K562 (cell line): ENCODE results near the gene SLIT1. TPM values are rescaled to one million over a fixed set of nuclear protein-coding genes. Genes with fewer than 3 reads are reported as not detected.
"Not testable (repeated sequence)": the region's sequence is repeated elsewhere in the genome, so short reads cannot be mapped to it uniquely, and the experiment has no call there.

Experiments used
- ATAC-seq: fragments of 200-7000 bp; cut with Tn5 transposase; 3 replicates; pipeline ENCODE4 v1.9.1; 2020; ENCODE audit warnings: moderate library complexity
- BruUV-seq: library from RNA; stranded (reverse); fragments of 400-500 nt; replicated peaks from 2 replicates; lab custom pipeline; 2021; lab: Mats Ljungman, UMichigan
- CTCF ChIA-PET: fragments of 300-600 bp; formaldehyde crosslinking; extraction: SDS; loops from one replicate; lab custom pipeline; 2021; ENCODE audit warnings: low intra/inter-chr PET ratio; lab: Yijun Ruan, JAX
- POLR2A ChIA-PET: fragments of 300-600, 350-650 bp; sonication (Branson Sonifier 250); formaldehyde crosslinking; extraction: SDS; loops from one replicate; lab custom pipeline; 2021; ENCODE audit warnings: antibody characterized with exemption, inconsistent platforms; lab: Yijun Ruan, JAX
- DNase-seq, 4 experiments: peaks; one replicate each; pipeline versions ENCODE4 v3.0.0 to v3.0.0-alpha.2; 2011 to 2018; ENCODE audit warnings: low spot score in 3 of 4, mixed read lengths in 3 of 4; ENCODE audit errors: extremely low read depth in 1 of 4
- FAIRE-seq: peaks from 2 replicates; lab custom pipeline; 2011; peaks lifted over from hg19 to GRCh38; lab: Jason Lieb, UNC
- H2AFZ ChIP-seq: 2 replicates; pipeline ENCODE4 v1.6.0; 2011; ENCODE audit warnings: low read depth, low read length, control low read depth, inconsistent platforms
- H3K27ac ChIP-seq: fragments of 200-600 bp; 3 replicates; pipeline ENCODE4 v1.8.0; 2011; ENCODE audit warnings: low read depth, mild to moderate bottlenecking, control low read depth, inconsistent platforms, low read length, moderate library complexity, mixed read lengths; ENCODE audit errors: extremely low read depth
- H3K27me3 ChIP-seq, 2 experiments: fragments of 300-600 bp in 1 of 2; 2 replicates in 1 of 2; 3 replicates in 1 of 2; pipeline versions ENCODE4 v1.6.0 to v1.8.0; 2011; ENCODE audit warnings: inconsistent platforms in 2 of 2, low read length in 2 of 2, mild to moderate bottlenecking in 1 of 2, mixed read lengths in 1 of 2, moderate library complexity in 1 of 2; ENCODE audit not compliant: control insufficient read depth in 2 of 2, insufficient read depth in 2 of 2
- H3K36me3 ChIP-seq: fragments of 300-600 bp; 3 replicates; pipeline ENCODE4 v1.8.0; 2011; ENCODE audit warnings: mild to moderate bottlenecking, low read length, inconsistent platforms; ENCODE audit not compliant: control insufficient read depth, insufficient read depth
- H3K4me1 ChIP-seq, 2 experiments: fragments of 200-600 bp in 1 of 2; replicated peaks in 1 of 2; 2 replicates in 1 of 2; 3 replicates in 1 of 2; pipeline versions ENCODE4 v1.5.1 to v1.8.0; 2011; ENCODE audit warnings: inconsistent platforms in 2 of 2, low read length in 2 of 2, mild to moderate bottlenecking in 1 of 2, mixed read lengths in 1 of 2, moderate library complexity in 1 of 2; ENCODE audit not compliant: control insufficient read depth in 2 of 2, insufficient read depth in 2 of 2
- H3K4me2 ChIP-seq: 2 replicates; pipeline ENCODE4 v1.6.1; 2011; ENCODE audit warnings: low read length, control low read depth, inconsistent platforms, mixed read lengths; ENCODE audit not compliant: insufficient read depth
- H3K4me3 ChIP-seq: fragments of 200-600 bp; sonication (generic), shearing (Covaris generic); 2 replicates; pipeline ENCODE4 v1.5.1; 2016; ENCODE audit warnings: control low read depth, inconsistent platforms
- H3K79me2 ChIP-seq: fragments of 200-600 bp; 3 replicates; pipeline ENCODE4 v1.8.0; 2011; ENCODE audit warnings: low read length, inconsistent platforms; ENCODE audit not compliant: control insufficient read depth, insufficient read depth
- H3K9ac ChIP-seq, 2 experiments: 2 replicates each; pipeline versions ENCODE4 v1.6.0 to v1.6.1; 2011; ENCODE audit warnings: low read depth in 2 of 2, low read length in 2 of 2, control low read depth in 1 of 2, inconsistent platforms in 1 of 2, mild to moderate bottlenecking in 1 of 2, mixed read lengths in 1 of 2; ENCODE audit not compliant: insufficient read depth in 1 of 2
- H3K9me1 ChIP-seq: one replicate; pipeline ENCODE4 v1.6.0; 2011; ENCODE audit warnings: inconsistent platforms, mild to moderate bottlenecking, low read length, moderate library complexity; ENCODE audit not compliant: control insufficient read depth, insufficient read depth
- H3K9me3 ChIP-seq: replicated peaks from 2 replicates; pipeline ENCODE4 v1.5.1; 2011; ENCODE audit warnings: low read depth, low read length, inconsistent platforms; ENCODE audit not compliant: control insufficient read depth, insufficient read depth
- H4K20me1 ChIP-seq: replicated peaks from 2 replicates; pipeline ENCODE4 v1.6.1; 2011; ENCODE audit warnings: low read length, inconsistent platforms, mixed read lengths; ENCODE audit not compliant: control insufficient read depth, insufficient read depth
- CBX5 ChIP-seq: IDR thresholded peaks from 2 replicates; pipeline ENCODE4 v1.6.1; 2014; ENCODE audit warnings: low read depth, borderline replicate concordance
- GABPA ChIP-seq: fragments of 200-800 bp; sonication (Bioruptor generic); conservative IDR thresholded peaks from 2 replicates; pipeline ENCODE4 v1.6.1; 2016; ENCODE audit warnings: low read depth, missing genetic modification characterization, missing compliant biosample characterization
- POLR2AphosphoS2 ChIP-seq: IDR thresholded peaks from 2 replicates; pipeline ENCODE4 v1.6.1; 2012; ENCODE audit warnings: low read length, improper control_type of control experiment
- ZNF668 ChIP-seq: fragments of 250-450 bp; sonication (Bioruptor Pico); IDR thresholded peaks from 2 replicates; pipeline ENCODE4 v1.8.0; 2022; ENCODE audit warnings: mild to moderate bottlenecking, inconsistent platforms
- WGBS: fragments of 100-300 bp; shearing (Covaris generic); methylation state at CpG from one replicate; pipeline ENCODE4 v1.1.6; 2016; ENCODE audit warnings: low coverage, mixed read lengths; ENCODE audit not compliant: insufficient coverage; ENCODE audit errors: missing lambda C conversion rate; 5-methylcytosine and 5-hydroxymethylcytosine counted together
- in situ Hi-C: fragments of 300-500 bp; cut with MboI; formaldehyde crosslinking; loops from 4 replicates; pipeline ENCODE4 v1.15.0; 2018; ENCODE audit warnings: inconsistent platforms, mixed read lengths
- intact Hi-C: fragments of 100-400 bp; cut with micrococcal nuclease; formaldehyde crosslinking; loops from 2 replicates; pipeline ENCODE4 v1.14.2; 2022
- polyA plus RNA-seq, 8 experiments: library from polyadenylated mRNA; depleted of rRNA in 4 of 8; stranded (reverse) in 5 of 8; unstranded in 3 of 8; fragments of >200 nt; fragmentation: Nextera tagmentation in 2 of 8; fragmentation: Illumina TruSeq in 1 of 8; extraction: Ambion mirVana in 2 of 8; extraction: Trizol in 1 of 8; gene quantifications; 2 replicates each; pipeline versions ENCODE4 v1.2.1 to v1.2.3, GENCODE V29; 2011 to 2014; ENCODE audit warnings: inconsistent platforms in 1 of 8, missing spikeins in 1 of 8
- total RNA-seq, 7 experiments: library from RNA; depleted of rRNA in 6 of 7; stranded (reverse); fragments of >200 nt in 6 of 7; fragmentation: Illumina TruSeq in 2 of 7; extraction: Trizol in 2 of 7; gene quantifications; 2 replicates each; pipeline versions ENCODE4 v1.2.1 to v1.2.3, GENCODE V29; 2011 to 2021; ENCODE audit warnings: low replicate concordance in 1 of 7
- TF ChIP-seq, protein P1 (sequence below), 2 experiments: IDR thresholded peaks; 2 replicates each; pipeline ENCODE4 v1.6.1; 2011; ENCODE audit warnings: borderline replicate concordance in 1 of 2, control low read depth in 1 of 2, low read depth in 1 of 2, low read length in 1 of 2, mild to moderate bottlenecking in 1 of 2, mixed read lengths in 1 of 2, moderate library complexity in 1 of 2; ENCODE audit not compliant: insufficient read depth in 1 of 2, insufficient read length in 1 of 2, poor library complexity in 1 of 2, severe bottlenecking in 1 of 2; ENCODE audit errors: extremely low read depth in 1 of 2

SLIT1 gene
- total and polyA plus RNA-seq, 9 of the 15 experiments (the other 6 are each of a cell fraction or from before 2014, with no cell fraction given), result 0.01 to 0.11 (median 0.04) TPM; not detected in 3

DNA sequence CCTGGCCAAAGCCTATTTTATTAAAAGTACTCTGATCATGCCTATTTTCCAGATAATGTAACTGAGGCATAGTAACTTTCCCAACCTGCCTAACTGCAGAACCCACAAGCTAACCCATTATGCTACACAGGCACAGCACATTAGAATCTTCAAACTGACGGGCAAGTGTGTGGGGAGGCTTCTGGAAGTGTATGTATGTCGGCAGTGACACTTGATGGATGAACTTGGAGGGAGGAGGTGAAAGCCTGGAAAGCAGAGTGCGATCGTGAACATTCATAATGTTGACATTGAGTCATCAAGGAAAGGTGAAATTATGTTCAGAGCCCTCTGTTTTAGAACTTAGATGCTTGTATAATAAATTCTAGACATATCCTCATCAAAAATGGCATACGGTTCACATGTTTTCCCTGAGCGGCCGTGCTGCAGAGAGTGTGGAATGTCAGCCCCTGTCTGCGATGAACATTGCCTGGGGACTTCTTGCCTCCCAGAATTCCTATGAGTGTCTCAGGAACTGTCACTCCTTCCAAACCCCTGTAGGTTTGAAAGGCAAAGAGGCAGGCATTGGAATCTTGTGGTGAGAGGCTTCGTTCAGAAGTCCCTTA is 102.4 kb downstream of the SLIT1 start (continued):
- TF ChIP-seq, protein P1, sequence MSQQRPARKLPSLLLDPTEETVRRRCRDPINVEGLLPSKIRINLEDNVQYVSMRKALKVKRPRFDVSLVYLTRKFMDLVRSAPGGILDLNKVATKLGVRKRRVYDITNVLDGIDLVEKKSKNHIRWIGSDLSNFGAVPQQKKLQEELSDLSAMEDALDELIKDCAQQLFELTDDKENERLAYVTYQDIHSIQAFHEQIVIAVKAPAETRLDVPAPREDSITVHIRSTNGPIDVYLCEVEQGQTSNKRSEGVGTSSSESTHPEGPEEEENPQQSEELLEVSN (IDR thresholded peaks at IDR 0.05; ENCODE audit: borderline replicate concordance in 1 of 2, extremely low read depth in 1 of 2, insufficient read depth in 1 of 2, insufficient read length in 1 of 2, low read depth in 1 of 2, low read length in 1 of 2, poor library complexity in 1 of 2, severe bottlenecking in 1 of 2), result no peak
- TF ChIP-seq CBX5 (no peak), GABPA (tag) (no peak), ZNF668 (no peak), POLR2AphosphoS2 (no peak)

DNA sequence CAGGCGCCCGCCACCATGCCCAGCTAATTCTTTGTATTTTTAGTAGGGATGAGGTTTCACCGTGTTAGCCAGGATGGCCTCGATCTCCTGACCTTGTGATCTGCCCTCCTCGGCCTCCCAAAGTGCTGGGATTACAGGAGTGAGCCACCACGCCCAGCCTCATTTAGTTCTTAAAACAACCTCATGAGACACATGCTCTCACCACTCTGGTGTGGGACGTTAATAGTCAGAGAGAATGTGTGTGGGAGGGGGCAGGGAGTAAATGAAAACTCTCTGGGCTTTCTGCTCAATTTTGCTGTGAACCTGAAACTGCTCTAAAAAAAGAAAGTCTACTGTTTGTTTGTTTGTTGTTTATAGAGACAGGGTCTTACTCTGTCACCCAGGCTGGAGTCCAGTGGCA is 103.2 kb downstream of the SLIT1 start:
- in situ Hi-C loops, result loop anchor here (5.0 kb wide), 1 partner anchor 125 kb away; no protein-coding TSS in a partner anchor
- H3K9me1 ChIP-seq, H3K4me2 ChIP-seq, H3K4me3 ChIP-seq, H2AFZ ChIP-seq, H4K20me1 ChIP-seq, H3K9me3 ChIP-seq, FAIRE-seq, H3K27ac ChIP-seq, ATAC-seq, BruUV-seq, H3K79me2 ChIP-seq, H3K9ac ChIP-seq, H3K36me3 ChIP-seq, intact Hi-C loops, DNase-seq, H3K4me1 ChIP-seq: not testable (repeated sequence)
- ChIA-PET POLR2A (interaction anchor here (1.1 to 1.4 kb wide), 2 partner anchors 9 to 83 kb away, joined by 3 to 4 read pairs; no protein-coding TSS in a partner anchor), CTCF (interaction anchor here (1.6 kb wide), 1 partner anchor 128 kb away, joined by 9 read pairs; no protein-coding TSS in a partner anchor)
- WGBS, result 3% methylated on average over 7 of the region's 7 CpGs
- peaks cover 0 to 10% of the 10 kb centered on the region in 2 experiments; a peak in 1 of 5 replicates for H3K27me3 ChIP-seq
